Smooth muscle cell (in vitro differentiated cells): ENCODE data around the gene RSPH9. TPM values are rescaled to one million over a fixed set of nuclear protein-coding genes. Genes with fewer than 3 reads are reported as not detected.

Source experiments
- polyA plus RNA-seq: library from polyadenylated mRNA; unstranded; fragments of >200 nt; fragmentation: Nextera tagmentation; extraction: Ambion mirVana; gene quantifications from 2 replicates; pipeline ENCODE4 v1.2.1, GENCODE V29; 2016
- total RNA-seq: library from RNA; depleted of rRNA; stranded (reverse); fragments of >200 nt; gene quantifications from 2 replicates; pipeline ENCODE4 v1.2.3, GENCODE V29; 2014

RSPH9 gene
- total and polyA plus RNA-seq, 2 experiments from 2014 or later: 1.9 to 2.5 TPM

Other genes starting within 250 kb of the RSPH9 start
- 11.2 and 12.5 TPM in 2 replicates for gene ABCC10, start 217.5 kb upstream of the RSPH9 start, total RNA-seq
- 17.8 and 35.0 TPM in 2 replicates for gene ABCC10, start 217.5 kb upstream of the RSPH9 start, polyA plus RNA-seq
- gene DLK2, start 189.5 kb upstream of the RSPH9 start, total RNA-seq: 0.27 and 2.0 TPM in 2 replicates
- 3.7 and 3.8 TPM in 2 replicates for gene DLK2, start 189.5 kb upstream of the RSPH9 start, polyA plus RNA-seq
- gene TJAP1, start 167.5 kb upstream of the RSPH9 start, total RNA-seq: 9.3 and 25.5 TPM in 2 replicates
- gene TJAP1, start 167.5 kb upstream of the RSPH9 start, polyA plus RNA-seq: 13.5 and 15.3 TPM in 2 replicates
- 0.09 and 2.1 TPM in 2 replicates for gene LRRC73, start 134.7 kb upstream of the RSPH9 start, total RNA-seq
- 1.8 and 2.2 TPM in 2 replicates for gene LRRC73, start 134.7 kb upstream of the RSPH9 start, polyA plus RNA-seq
- gene YIPF3, start 128.1 kb upstream of the RSPH9 start, total RNA-seq: 145 and 199 TPM in 2 replicates
- gene YIPF3, start 128.1 kb upstream of the RSPH9 start, polyA plus RNA-seq: 181 and 182 TPM in 2 replicates
- 27.0 and 33.4 TPM in 2 replicates for gene POLR1C, start 127.9 kb upstream of the RSPH9 start, total RNA-seq
- 21.0 and 39.8 TPM in 2 replicates for gene POLR1C, start 127.9 kb upstream of the RSPH9 start, polyA plus RNA-seq
- gene XPO5, start 69.0 kb upstream of the RSPH9 start, total RNA-seq: 20.0 and 31.9 TPM in 2 replicates
- 10.9 and 11.7 TPM in 2 replicates for gene XPO5, start 69.0 kb upstream of the RSPH9 start, polyA plus RNA-seq
- 13.3 and 16.8 TPM in 2 replicates for gene POLH, start 68.9 kb upstream of the RSPH9 start, total RNA-seq
- 8.4 and 18.2 TPM in 2 replicates for gene POLH, start 68.9 kb upstream of the RSPH9 start, polyA plus RNA-seq
- 53.7 and 56.0 TPM in 2 replicates for gene GTPBP2, start 15.8 kb upstream of the RSPH9 start, total RNA-seq
- gene GTPBP2, start 15.8 kb upstream of the RSPH9 start, polyA plus RNA-seq: 18.3 and 23.4 TPM in 2 replicates
- 50.3 and 53.1 TPM in 2 replicates for gene MAD2L1BP, start 9.2 kb upstream of the RSPH9 start, total RNA-seq
- 40.3 and 42.0 TPM in 2 replicates for gene MAD2L1BP, start 9.2 kb upstream of the RSPH9 start, polyA plus RNA-seq
- 30.9 and 40.4 TPM in 2 replicates for gene MRPS18A, start 42.8 kb downstream of the RSPH9 start, total RNA-seq
- 59.9 and 73.7 TPM in 2 replicates for gene MRPS18A, start 42.8 kb downstream of the RSPH9 start, polyA plus RNA-seq
- 120 and 136 TPM in 2 replicates for gene VEGFA, start 125.2 kb downstream of the RSPH9 start, total RNA-seq
- gene VEGFA, start 125.2 kb downstream of the RSPH9 start, polyA plus RNA-seq: 116 and 143 TPM in 2 replicates